ENCODE data around the gene CNIH3. TPM values are rescaled to one million over a fixed set of nuclear protein-coding genes. Genes with fewer than 3 reads are reported as not detected.

The CNIH3 gene
- total and polyA plus RNA-seq, 2 donors (not counting 3 experiments of a cell fraction or from before 2014, with no cell fraction given), result 1.3 to 2.5 TPM

GRCh38 chr1:224609333-224609732 is 6.8 kb upstream of the CNIH3 start:
- FAIRE-seq, result no peak

More at GRCh38 chr1:224609333-224609732, 6.8 kb upstream of the CNIH3 start:
- CTCF ChIA-PET, result interaction anchor here (0.6 kb wide), 1 partner anchor 14 kb away, joined by 3 read pairs; no protein-coding TSS in a partner anchor
- H4K20me1 ChIP-seq (replicated peaks; ENCODE audit: control insufficient read depth, extremely low read depth, insufficient read depth, low read length), result no peaks in the 10 kb centered on the region
- no peaks in the 10 kb centered on the region for H3K9me3 ChIP-seq (replicated peaks; ENCODE audit: control insufficient read depth, insufficient read depth, low read length)
- no peak overlapping the region for H2AFZ ChIP-seq (ENCODE audit: low read depth, low read length)
- no peaks in the 10 kb centered on the region for H3K27me3 ChIP-seq (ENCODE audit: control insufficient read depth in 2 of 2, insufficient read depth in 2 of 2, low read length in 2 of 2)
- no peak overlapping the region for H3K4me3 ChIP-seq (replicated peaks in 1 of 3; ENCODE audit: insufficient read depth in 1 of 3, low read depth in 1 of 3, low read length in 3 of 3)
- H3K79me2 ChIP-seq (ENCODE audit: control insufficient read depth, insufficient read depth, low read length), result no peaks in the 10 kb centered on the region
- POLR2A ChIA-PET, result no interaction called here
- no peak overlapping the region for H3K4me2 ChIP-seq (ENCODE audit: insufficient read depth, low read length)
- no peaks in the 10 kb centered on the region for H3K9me1 ChIP-seq (replicated peaks; ENCODE audit: control insufficient read depth, extremely low read depth, insufficient read depth, low read length)
- TF ChIP-seq POLR2A (IDR thresholded peaks at IDR 0.05; ENCODE audit: low read depth, low read length) (no peak), JUN (IDR thresholded peaks at IDR 0.05; ENCODE audit: borderline replicate concordance, insufficient read depth, insufficient read length, low read depth) (no peak), MYC (IDR thresholded peaks at IDR 0.05; ENCODE audit: low read depth, low read length) (no peak), CTCF (IDR thresholded peaks at IDR 0.05; ENCODE audit: extremely low read depth in 1 of 2, insufficient read depth in 1 of 2, low read depth in 1 of 2, low read length in 2 of 2) (no peak), GATA2 (IDR thresholded peaks at IDR 0.05; ENCODE audit: insufficient read depth, insufficient read length, low read depth, low read length) (no peak), FOS (IDR thresholded peaks at IDR 0.05; ENCODE audit: borderline replicate concordance, insufficient read depth, low read length) (no peak), EZH2 (IDR thresholded peaks at IDR 0.05; ENCODE audit: borderline replicate concordance, low read depth, low read length, severe bottlenecking) (no peak), MAX (IDR thresholded peaks at IDR 0.05; ENCODE audit: insufficient read depth, insufficient read length) (no peak), POLR2AphosphoS5 (IDR thresholded peaks at IDR 0.05; ENCODE audit: insufficient read depth, low read depth, low read length) (no peak)
- no peak overlapping the region for H3K27ac ChIP-seq (ENCODE audit: insufficient read depth, low read depth, low read length)
- dilution Hi-C loops (cut with MboI; ENCODE audit: extremely low pct_ligation_motif_present, low sequenced_read_pairs) (loop anchor here (25.0 kb wide), 1 partner anchor 97 kb away; no protein-coding TSS in a partner anchor), intact Hi-C loops (cut with micrococcal nuclease) (no loop called here)
- no TSS peak for BruUV-seq (replicated peaks)
- H3K36me3 ChIP-seq (ENCODE audit: control insufficient read depth in 2 of 2, extremely low read depth in 1 of 2, insufficient read depth in 2 of 2, low read length in 2 of 2), result no peaks in the 10 kb centered on the region
- no peak for DNase-seq (ENCODE audit: low read depth, low spot score)
- H3K4me1 ChIP-seq (ENCODE audit: control insufficient read depth, extremely low read depth, insufficient read depth, low read length), result no peaks in the 10 kb centered on the region
- no peak overlapping the region for H3K9ac ChIP-seq (replicated peaks; ENCODE audit: extremely low read depth, insufficient read depth, low read length)

Measured in endothelial cell of umbilical vein (primary cell).